HepG2 (cell line): Measurements from ENCODE around the gene DPP8. TPM values are rescaled to one million over a fixed set of nuclear protein-coding genes. Genes with fewer than 3 reads are reported as not detected.
"Not testable (repeated sequence)": the region's sequence is repeated elsewhere in the genome, so short reads cannot be mapped to it uniquely, and the experiment has no call there.

Source experiments
- ATAC-seq: fragments of 200-7000 bp; cut with Tn5 transposase; 3 replicates; pipeline ENCODE4 v1.9.1; 2020; ENCODE audit warnings: mild to moderate bottlenecking, moderate library complexity
- BruUV-seq: library from RNA; stranded (reverse); fragments of 400-500 nt; replicated peaks from 2 replicates; lab custom pipeline; 2021; lab: Mats Ljungman, UMichigan
- CTCF ChIA-PET: fragments of 300-600 bp; formaldehyde crosslinking; extraction: SDS; loops from one replicate; lab custom pipeline; 2021; ENCODE audit warnings: low total read pairs, inconsistent platforms, low intra/inter-chr PET ratio; lab: Yijun Ruan, JAX
- POLR2A ChIA-PET: fragments of 350-600 bp; sonication (Branson Sonifier 250); formaldehyde crosslinking; loops from one replicate; lab custom pipeline; 2020; ENCODE audit warnings: antibody characterized with exemption, inconsistent platforms; lab: Yijun Ruan, JAX
- DNase-seq: peaks from one replicate; pipeline ENCODE4 v3.0.0-alpha.2; 2015; ENCODE audit warnings: low spot score
- FAIRE-seq: peaks from 3 replicates; lab custom pipeline; 2011; peaks lifted over from hg19 to GRCh38; lab: Jason Lieb, UNC
- H2AFZ ChIP-seq: one replicate; pipeline ENCODE4 v1.6.1; 2011; ENCODE audit warnings: low read length, inconsistent platforms
- H3K27ac ChIP-seq: fragments of 300-600 bp; 3 replicates; pipeline ENCODE4 v1.8.0; 2011; ENCODE audit warnings: mixed run types, mild to moderate bottlenecking, mixed read lengths, low read length, inconsistent platforms; ENCODE audit not compliant: insufficient read depth; ENCODE audit errors: extremely low read length
- H3K27me3 ChIP-seq, 2 experiments: fragments of 200-600 bp in 1 of 2; 2 replicates in 1 of 2; 3 replicates in 1 of 2; pipeline versions ENCODE4 v1.6.0 to v1.8.0; 2011; ENCODE audit warnings: low read length in 2 of 2, mild to moderate bottlenecking in 2 of 2, moderate library complexity in 2 of 2, inconsistent platforms in 1 of 2; ENCODE audit not compliant: insufficient read depth in 2 of 2, control insufficient read depth in 1 of 2
- H3K36me3 ChIP-seq, 2 experiments: fragments of 200-600 bp in 1 of 2; replicated peaks in 1 of 2; 2 replicates in 1 of 2; 3 replicates in 1 of 2; pipeline versions ENCODE4 v1.5.1 to v1.8.0; 2011; ENCODE audit warnings: low read length in 2 of 2, inconsistent platforms in 1 of 2; ENCODE audit not compliant: insufficient read depth in 2 of 2, control insufficient read depth in 1 of 2
- H3K4me1 ChIP-seq: 2 replicates; pipeline ENCODE4 v1.5.1; 2012; ENCODE audit warnings: low read length, inconsistent platforms; ENCODE audit not compliant: insufficient read depth
- H3K4me2 ChIP-seq: 2 replicates; pipeline ENCODE4 v1.6.0; 2011; ENCODE audit warnings: low read depth, low read length, inconsistent platforms
- H3K4me3 ChIP-seq, 3 experiments: fragments of 200-600 bp in 1 of 3; sonication (generic), shearing (Covaris generic) in 1 of 3; replicated peaks in 1 of 3; 2 replicates each; pipeline ENCODE4 v1.5.1; 2011 to 2016; ENCODE audit warnings: low read length in 3 of 3, inconsistent platforms in 2 of 3, low read depth in 2 of 3, mild to moderate bottlenecking in 2 of 3, control low read depth in 1 of 3, mixed read lengths in 1 of 3; ENCODE audit not compliant: insufficient read depth in 1 of 3
- H3K79me2 ChIP-seq: one replicate; pipeline ENCODE4 v1.6.1; 2011; ENCODE audit warnings: low read length, inconsistent platforms; ENCODE audit not compliant: insufficient read depth
- H3K9ac ChIP-seq: 2 replicates; pipeline ENCODE4 v1.6.0; 2011; ENCODE audit warnings: mild to moderate bottlenecking, low read depth, low read length, inconsistent platforms; ENCODE audit not compliant: insufficient read depth
- H3K9me3 ChIP-seq: 2 replicates; pipeline ENCODE4 v1.5.1; 2012; ENCODE audit warnings: mild to moderate bottlenecking, low read length
- H4K20me1 ChIP-seq: 2 replicates; pipeline ENCODE4 v1.6.0; 2011; ENCODE audit warnings: inconsistent platforms, mild to moderate bottlenecking, low read length, moderate library complexity; ENCODE audit not compliant: insufficient read depth
- CBX2 ChIP-seq, 2 experiments: fragments of 200-600 bp in 1 of 2; sonication (generic); formaldehyde crosslinking in 1 of 2; IDR thresholded peaks; 2 replicates each; pipeline versions ENCODE4 v1.7.0 to v1.8.1; 2018 to 2022; ENCODE audit warnings: low read depth in 2 of 2, low read length in 1 of 2, mild to moderate bottlenecking in 1 of 2, missing genetic modification reagents in 1 of 2
- KDM2A ChIP-seq: sonication (generic); formaldehyde crosslinking; IDR thresholded peaks from 2 replicates; pipeline ENCODE4 v1.4.0; 2020; ENCODE audit warnings: low read depth, missing genetic modification reagents, borderline replicate concordance
- POLR2AphosphoS5 ChIP-seq: IDR thresholded peaks from 2 replicates; pipeline ENCODE4 v1.6.1; 2012; ENCODE audit warnings: low read depth, low read length
- TBX2 ChIP-seq: sonication (generic); formaldehyde crosslinking; IDR thresholded peaks from 2 replicates; pipeline ENCODE4 v1.5.0; 2020; ENCODE audit warnings: missing genetic modification reagents, mild to moderate bottlenecking, borderline replicate concordance
- ZFP37 ChIP-seq: sonication (generic); formaldehyde crosslinking; IDR thresholded peaks from 2 replicates; pipeline ENCODE4 v1.4.0; 2020; ENCODE audit warnings: missing genetic modification reagents, borderline replicate concordance
- WGBS: methylation state at CpG from one replicate; pipeline ENCODE4 v1.1.6; 2017; ENCODE audit warnings: low lambda C conversion rate; 5-methylcytosine and 5-hydroxymethylcytosine counted together
- in situ Hi-C: cut with HindIII; loops from 2 replicates; pipeline ENCODE4 v1.10.0; 2017; ENCODE audit warnings: low pct_unique_long_range_greater_than_20kb; ENCODE audit not compliant: extremely low pct_ligation_motif_present
- intact Hi-C: fragments of 100-400 bp; cut with micrococcal nuclease; formaldehyde crosslinking; loops from one replicate; pipeline ENCODE4 v1.10.0; 2022; ENCODE audit not compliant: unreplicated experiment
- polyA plus RNA-seq, 8 experiments: library from polyadenylated mRNA; depleted of rRNA in 3 of 8; stranded (reverse) in 7 of 8; unstranded in 1 of 8; fragments of >200 nt; fragmentation: Illumina TruSeq in 4 of 8; extraction: Trizol in 4 of 8; gene quantifications; 2 replicates each; pipeline versions ENCODE4 v1.2.1 to v1.2.3, GENCODE V29; 2011 to 2016; ENCODE audit warnings: low read depth in 4 of 8, missing spikeins in 1 of 8, mixed read lengths in 1 of 8; ENCODE audit not compliant: insufficient read depth in 1 of 8
- total RNA-seq, 5 experiments: library from RNA; depleted of rRNA; stranded (reverse); fragments of >200 nt; fragmentation: Illumina TruSeq; extraction: Trizol; gene quantifications; 2 replicates each; pipeline ENCODE4 v1.2.3, GENCODE V29; 2016; ENCODE audit warnings: low read depth in 1 of 5
- TF ChIP-seq, protein P1 (sequence below): IDR thresholded peaks from 2 replicates; pipeline ENCODE4 v1.6.1; 2016; ENCODE audit warnings: missing genetic modification reagents, missing compliant biosample characterization
- TF ChIP-seq, protein P2 (sequence below), 2 experiments: fragments of 450-650 bp in 1 of 2; sonication (generic) in 1 of 2; formaldehyde crosslinking in 1 of 2; IDR thresholded peaks; 2 replicates each; pipeline versions ENCODE4 v1.6.1 to v1.8.0; 2016 to 2022; ENCODE audit warnings: antibody characterized with exemption in 1 of 2, mild to moderate bottlenecking in 1 of 2, missing genetic modification reagents in 1 of 2
- TF ChIP-seq, protein P3 (sequence below): sonication (generic); formaldehyde crosslinking; IDR thresholded peaks from 2 replicates; pipeline ENCODE4 v1.4.0; 2020; ENCODE audit warnings: missing genetic modification reagents
- TF ChIP-seq, protein P4 (sequence below): sonication (generic); formaldehyde crosslinking; conservative IDR thresholded peaks from 2 replicates; pipeline ENCODE4 v1.4.0; 2020; ENCODE audit warnings: missing genetic modification reagents

The DPP8 gene
- total and polyA plus RNA-seq, 2 of the 13 experiments (the other 11 are each of a cell fraction or from before 2014, with no cell fraction given), result 18.0 to 26.3 TPM

- TF ChIP-seq, protein P1, sequence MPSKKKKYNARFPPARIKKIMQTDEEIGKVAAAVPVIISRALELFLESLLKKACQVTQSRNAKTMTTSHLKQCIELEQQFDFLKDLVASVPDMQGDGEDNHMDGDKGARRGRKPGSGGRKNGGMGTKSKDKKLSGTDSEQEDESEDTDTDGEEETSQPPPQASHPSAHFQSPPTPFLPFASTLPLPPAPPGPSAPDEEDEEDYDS, result no peak
- TF ChIP-seq, protein P2, sequence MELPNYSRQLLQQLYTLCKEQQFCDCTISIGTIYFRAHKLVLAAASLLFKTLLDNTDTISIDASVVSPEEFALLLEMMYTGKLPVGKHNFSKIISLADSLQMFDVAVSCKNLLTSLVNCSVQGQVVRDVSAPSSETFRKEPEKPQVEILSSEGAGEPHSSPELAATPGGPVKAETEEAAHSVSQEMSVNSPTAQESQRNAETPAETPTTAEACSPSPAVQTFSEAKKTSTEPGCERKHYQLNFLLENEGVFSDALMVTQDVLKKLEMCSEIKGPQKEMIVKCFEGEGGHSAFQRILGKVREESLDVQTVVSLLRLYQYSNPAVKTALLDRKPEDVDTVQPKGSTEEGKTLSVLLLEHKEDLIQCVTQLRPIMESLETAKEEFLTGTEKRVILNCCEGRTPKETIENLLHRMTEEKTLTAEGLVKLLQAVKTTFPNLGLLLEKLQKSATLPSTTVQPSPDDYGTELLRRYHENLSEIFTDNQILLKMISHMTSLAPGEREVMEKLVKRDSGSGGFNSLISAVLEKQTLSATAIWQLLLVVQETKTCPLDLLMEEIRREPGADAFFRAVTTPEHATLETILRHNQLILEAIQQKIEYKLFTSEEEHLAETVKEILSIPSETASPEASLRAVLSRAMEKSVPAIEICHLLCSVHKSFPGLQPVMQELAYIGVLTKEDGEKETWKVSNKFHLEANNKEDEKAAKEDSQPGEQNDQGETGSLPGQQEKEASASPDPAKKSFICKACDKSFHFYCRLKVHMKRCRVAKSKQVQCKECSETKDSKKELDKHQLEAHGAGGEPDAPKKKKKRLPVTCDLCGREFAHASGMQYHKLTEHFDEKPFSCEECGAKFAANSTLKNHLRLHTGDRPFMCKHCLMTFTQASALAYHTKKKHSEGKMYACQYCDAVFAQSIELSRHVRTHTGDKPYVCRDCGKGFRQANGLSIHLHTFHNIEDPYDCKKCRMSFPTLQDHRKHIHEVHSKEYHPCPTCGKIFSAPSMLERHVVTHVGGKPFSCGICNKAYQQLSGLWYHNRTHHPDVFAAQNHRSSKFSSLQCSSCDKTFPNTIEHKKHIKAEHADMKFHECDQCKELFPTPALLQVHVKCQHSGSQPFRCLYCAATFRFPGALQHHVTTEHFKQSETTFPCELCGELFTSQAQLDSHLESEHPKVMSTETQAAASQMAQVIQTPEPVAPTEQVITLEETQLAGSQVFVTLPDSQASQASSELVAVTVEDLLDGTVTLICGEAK (IDR thresholded peaks at IDR 0.05), result no peak
- TF ChIP-seq, protein P2 (CRISPR knock-in tag; IDR thresholded peaks at IDR 0.05), result no peak
- TF ChIP-seq ZFP37 (CRISPR knock-in tag) (no peak), TBX2 (no peak), CBX2 (IDR thresholded peaks at IDR 0.05; ENCODE audit: low read depth, low read length) (no peak), CBX2 (CRISPR knock-in tag; IDR thresholded peaks at IDR 0.05; ENCODE audit: low read depth) (no peak), POLR2AphosphoS5 (no peak), KDM2A (CRISPR knock-in tag) (no peak)
- TF ChIP-seq, protein P3, sequence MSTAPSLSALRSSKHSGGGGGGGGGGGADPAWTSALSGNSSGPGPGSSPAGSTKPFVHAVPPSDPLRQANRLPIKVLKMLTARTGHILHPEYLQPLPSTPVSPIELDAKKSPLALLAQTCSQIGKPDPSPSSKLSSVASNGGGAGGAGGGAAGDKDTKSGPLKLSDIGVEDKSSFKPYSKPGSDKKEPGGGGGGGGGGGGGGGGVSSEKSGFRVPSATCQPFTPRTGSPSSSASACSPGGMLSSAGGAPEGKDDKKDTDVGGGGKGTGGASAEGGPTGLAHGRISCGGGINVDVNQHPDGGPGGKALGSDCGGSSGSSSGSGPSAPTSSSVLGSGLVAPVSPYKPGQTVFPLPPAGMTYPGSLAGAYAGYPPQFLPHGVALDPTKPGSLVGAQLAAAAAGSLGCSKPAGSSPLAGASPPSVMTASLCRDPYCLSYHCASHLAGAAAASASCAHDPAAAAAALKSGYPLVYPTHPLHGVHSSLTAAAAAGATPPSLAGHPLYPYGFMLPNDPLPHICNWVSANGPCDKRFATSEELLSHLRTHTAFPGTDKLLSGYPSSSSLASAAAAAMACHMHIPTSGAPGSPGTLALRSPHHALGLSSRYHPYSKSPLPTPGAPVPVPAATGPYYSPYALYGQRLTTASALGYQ (CRISPR knock-in tag), result no peak
- TF ChIP-seq, protein P4, sequence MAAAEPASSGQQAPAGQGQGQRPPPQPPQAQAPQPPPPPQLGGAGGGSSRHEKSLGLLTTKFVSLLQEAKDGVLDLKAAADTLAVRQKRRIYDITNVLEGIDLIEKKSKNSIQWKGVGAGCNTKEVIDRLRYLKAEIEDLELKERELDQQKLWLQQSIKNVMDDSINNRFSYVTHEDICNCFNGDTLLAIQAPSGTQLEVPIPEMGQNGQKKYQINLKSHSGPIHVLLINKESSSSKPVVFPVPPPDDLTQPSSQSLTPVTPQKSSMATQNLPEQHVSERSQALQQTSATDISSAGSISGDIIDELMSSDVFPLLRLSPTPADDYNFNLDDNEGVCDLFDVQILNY (CRISPR knock-in tag), result no peak
These were observed 50.6 kb downstream of the DPP8 start (continued) for GRCh38 chr15:65466901-65467300.

DNA sequence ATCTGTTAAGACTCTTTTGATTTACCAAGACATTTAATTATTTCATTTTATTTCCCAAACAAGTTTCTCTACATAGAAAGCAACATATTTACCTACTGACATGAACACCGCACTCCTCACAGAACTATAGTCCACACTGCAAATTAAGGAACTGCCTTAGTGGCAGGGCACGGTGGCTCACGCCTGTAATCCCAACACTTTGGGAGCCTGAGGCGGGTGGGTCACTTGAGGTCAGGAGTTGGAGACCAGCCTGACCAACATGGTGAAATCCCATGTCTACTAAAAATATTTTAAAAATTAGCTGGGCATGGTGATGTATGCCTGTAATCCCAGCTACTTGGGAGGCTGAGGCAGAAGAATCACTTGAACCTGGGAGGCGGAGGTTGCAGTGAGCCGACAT lies 54.4 kb downstream of the DPP8 start:
- H3K27me3 ChIP-seq, H3K9me3 ChIP-seq, H3K4me1 ChIP-seq, H3K4me3 ChIP-seq, BruUV-seq, H3K27ac ChIP-seq, H4K20me1 ChIP-seq, intact Hi-C loops, DNase-seq, H3K79me2 ChIP-seq, POLR2A ChIA-PET, ATAC-seq, H3K9ac ChIP-seq, H2AFZ ChIP-seq, FAIRE-seq, in situ Hi-C loops, H3K4me2 ChIP-seq: not testable (repeated sequence)
- 98% methylated on average over 6 of the region's 6 CpGs for WGBS
- CTCF ChIA-PET, result interaction anchor here (0.7 kb wide), 1 partner anchor 144 kb away, joined by 3 read pairs; no protein-coding TSS in a partner anchor
- peaks cover 12 to 66% of the 10 kb centered on the region in 2 experiments for H3K36me3 ChIP-seq
